SK-N-SH (cell line): ENCODE data around the gene TNFRSF4. TPM values are rescaled to one million over a fixed set of nuclear protein-coding genes. Genes with fewer than 3 reads are reported as not detected.

ENCODE experiments used
- CTCF ChIA-PET: fragments of 300-600, 350-600 bp; formaldehyde crosslinking; extraction: SDS; loops from one replicate; lab custom pipeline; 2021; lab: Yijun Ruan, JAX
- POLR2A ChIA-PET: fragments of 350-600 bp; sonication (Branson Sonifier 250); formaldehyde crosslinking; extraction: SDS; loops from one replicate; lab custom pipeline; 2020; ENCODE audit warnings: antibody characterized with exemption, inconsistent platforms; lab: Yijun Ruan, JAX
- DNase-seq: peaks from one replicate; pipeline ENCODE4 v3.0.0; 2012
- H2AFZ ChIP-seq: fragments of 200-600 bp; sonication (generic); 2 replicates; pipeline ENCODE4 v1.8.1; 2016; ENCODE audit warnings: antibody characterized with exemption, mild to moderate bottlenecking, low read depth
- H3F3A ChIP-seq: fragments of 200-600 bp; sonication (generic); replicated peaks from 2 replicates; pipeline ENCODE3; 2016; ENCODE audit warnings: antibody characterized with exemption, mild to moderate bottlenecking; ENCODE audit not compliant: insufficient read depth
- H3K27ac ChIP-seq, 2 experiments: fragments of 200-500 bp in 1 of 2; fragments of 200-600 bp in 1 of 2; sonication (Bioruptor generic) in 1 of 2; sonication (generic), shearing (Covaris generic) in 1 of 2; 2 replicates each; pipeline versions ENCODE4 v1.5.1 to v1.6.1; 2014 to 2016; ENCODE audit warnings: low read depth in 2 of 2, inconsistent platforms in 1 of 2, low read length in 1 of 2, mild to moderate bottlenecking in 1 of 2, mixed read lengths in 1 of 2
- H3K27me3 ChIP-seq: fragments of 200-600 bp; sonication (generic), shearing (Covaris generic); 2 replicates; pipeline ENCODE4 v1.6.1; 2016; ENCODE audit warnings: mixed run types; ENCODE audit not compliant: insufficient read depth
- H3K36me3 ChIP-seq, 2 experiments: fragments of 200-500 bp in 1 of 2; fragments of 200-600 bp in 1 of 2; sonication (Bioruptor generic) in 1 of 2; sonication (generic) in 1 of 2; replicated peaks in 1 of 2; 2 replicates each; pipeline versions ENCODE3 to v1.5.1; 2014 to 2016; ENCODE audit warnings: low read length in 1 of 2, mild to moderate bottlenecking in 1 of 2; ENCODE audit not compliant: insufficient read depth in 2 of 2, control insufficient read depth in 1 of 2
- H3K4me1 ChIP-seq, 2 experiments: fragments of 200-500 bp in 1 of 2; fragments of 200-600 bp in 1 of 2; sonication (Bioruptor generic) in 1 of 2; sonication (generic), shearing (Covaris generic) in 1 of 2; 2 replicates each; pipeline versions ENCODE4 v1.5.1 to v1.6.1; 2014 to 2016; ENCODE audit warnings: low read depth in 1 of 2, low read length in 1 of 2, mixed run types in 1 of 2; ENCODE audit not compliant: insufficient read depth in 2 of 2, control insufficient read depth in 1 of 2
- H3K4me2 ChIP-seq: fragments of 200-600 bp; sonication (generic), shearing (Covaris generic); 2 replicates; pipeline ENCODE4 v1.6.1; 2017; ENCODE audit warnings: mixed run types
- H3K4me3 ChIP-seq, 2 experiments: fragments of 200-500 bp in 1 of 2; fragments of 200-600 bp in 1 of 2; sonication (Bioruptor generic) in 1 of 2; sonication (generic), shearing (Covaris generic) in 1 of 2; 2 replicates each; pipeline versions ENCODE4 v1.5.1 to v1.8.1; 2014 to 2016; ENCODE audit warnings: low read depth in 2 of 2, inconsistent platforms in 1 of 2, low read length in 1 of 2, mild to moderate bottlenecking in 1 of 2, mixed read lengths in 1 of 2, moderate library complexity in 1 of 2
- H3K79me2 ChIP-seq: fragments of 200-600 bp; sonication (generic); 2 replicates; pipeline ENCODE4 v1.8.1; 2017; ENCODE audit warnings: mild to moderate bottlenecking; ENCODE audit not compliant: insufficient read depth
- H3K9ac ChIP-seq: fragments of 200-600 bp; sonication (generic); 2 replicates; pipeline ENCODE4 v1.6.1; 2017; ENCODE audit warnings: mixed run types
- H3K9me2 ChIP-seq: fragments of 200-600 bp; sonication (generic); 2 replicates; pipeline ENCODE4 v1.6.1; 2017; ENCODE audit warnings: mixed run types
- H3K9me3 ChIP-seq: fragments of 200-600 bp; sonication (generic); 2 replicates; pipeline ENCODE4 v1.6.1; 2017; ENCODE audit warnings: mixed run types, mild to moderate bottlenecking, moderate library complexity
- H4K20me1 ChIP-seq: fragments of 200-600 bp; sonication (generic); 2 replicates; pipeline ENCODE4 v1.6.1; 2017; ENCODE audit warnings: mild to moderate bottlenecking, mixed run types; ENCODE audit not compliant: insufficient read depth
- ELF1 ChIP-seq: IDR thresholded peaks from 2 replicates; pipeline ENCODE4 v1.4.0; 2012
- EP300 ChIP-seq, 2 experiments: IDR thresholded peaks; 2 replicates each; pipeline versions ENCODE4 v1.4.0 to v1.6.1; 2012; ENCODE audit warnings: borderline replicate concordance in 1 of 2, low read depth in 1 of 2, low read length in 1 of 2
- EZH2phosphoT487 ChIP-seq: fragments of 200-600 bp; sonication (generic); IDR thresholded peaks from 2 replicates; pipeline ENCODE4 v1.6.1; 2017; ENCODE audit warnings: low read depth, mixed run types, mild to moderate bottlenecking, antibody characterized with exemption, moderate library complexity, borderline replicate concordance
- GATA2 ChIP-seq: sonication (generic); formaldehyde crosslinking; IDR thresholded peaks from 2 replicates; pipeline ENCODE4 v1.5.0; 2020; ENCODE audit warnings: mild to moderate bottlenecking, missing genetic modification reagents
- MEF2A ChIP-seq: IDR thresholded peaks from 2 replicates; pipeline ENCODE4 v1.4.0; 2012; ENCODE audit warnings: low read depth, borderline replicate concordance
- NRF1 ChIP-seq: IDR thresholded peaks from 2 replicates; pipeline ENCODE4 v1.6.1; 2012; ENCODE audit warnings: low read depth, mild to moderate bottlenecking, low read length
- RAD21 ChIP-seq: IDR thresholded peaks from 2 replicates; pipeline ENCODE4 v1.6.1; 2012; ENCODE audit warnings: mild to moderate bottlenecking, low read length
- RCOR1 ChIP-seq: fragments of 150-350 bp; IDR thresholded peaks from 2 replicates; pipeline ENCODE4 v1.6.1; 2017; ENCODE audit warnings: antibody characterized with exemption, low read length
- RFX5 ChIP-seq: IDR thresholded peaks from 2 replicates; pipeline ENCODE4 v1.6.1; 2012; ENCODE audit warnings: mild to moderate bottlenecking, improper control_type of control experiment, low read length
- RXRA ChIP-seq: IDR thresholded peaks from 2 replicates; pipeline ENCODE4 v1.4.0; 2012; ENCODE audit warnings: low read depth, mild to moderate bottlenecking, borderline replicate concordance
- SIN3A ChIP-seq: IDR thresholded peaks from 2 replicates; pipeline ENCODE4 v1.6.1; 2012; ENCODE audit warnings: low read depth, mild to moderate bottlenecking, low read length, moderate library complexity, borderline replicate concordance
- SMC3 ChIP-seq: IDR thresholded peaks from 2 replicates; pipeline ENCODE4 v1.6.1; 2012; ENCODE audit warnings: low read depth, low read length, improper control_type of control experiment
- TEAD4 ChIP-seq: IDR thresholded peaks from 2 replicates; pipeline ENCODE4 v1.4.0; 2012; ENCODE audit warnings: mild to moderate bottlenecking, borderline replicate concordance; ENCODE audit not compliant: insufficient read depth
- WGBS: methylation state at CpG from one replicate; pipeline ENCODE4 v1.1.6; 2017; ENCODE audit warnings: low lambda C conversion rate; 5-methylcytosine and 5-hydroxymethylcytosine counted together
- polyA plus RNA-seq, 3 experiments: library from polyadenylated mRNA; depleted of rRNA; stranded (reverse); fragments of >200 nt; gene quantifications; 2 replicates each; pipeline ENCODE4 v1.2.3, GENCODE V29; 2012
- TF ChIP-seq, protein P1 (sequence below): fragments of 150-350 bp; IDR thresholded peaks from 2 replicates; pipeline ENCODE4 v1.6.1; 2016; ENCODE audit warnings: mild to moderate bottlenecking, low read depth, low read length
- TF ChIP-seq, protein P2 (sequence below): IDR thresholded peaks from 2 replicates; pipeline ENCODE4 v1.4.0; 2012; ENCODE audit warnings: low read depth
- TF ChIP-seq, protein P3 (sequence below): IDR thresholded peaks from 2 replicates; pipeline ENCODE4 v1.4.0; 2012; ENCODE audit warnings: low read depth, borderline replicate concordance
- TF ChIP-seq, protein P4 (sequence below): IDR thresholded peaks from 2 replicates; pipeline ENCODE4; 2012
- TF ChIP-seq, protein P5 (sequence below): fragments of 200-600 bp; sonication (generic); IDR thresholded peaks from 2 replicates; pipeline ENCODE4 v1.6.1; 2017; ENCODE audit warnings: antibody characterized with exemption, mild to moderate bottlenecking, moderate library complexity
- TF ChIP-seq, protein P6 (sequence below): IDR thresholded peaks from 2 replicates; pipeline ENCODE4 v1.6.1; 2012; ENCODE audit warnings: mild to moderate bottlenecking, low read depth, low read length, moderate library complexity

TNFRSF4 gene
- polyA plus RNA-seq, 1 of the 3 experiments (the other 2 are of a cell fraction), result not detected

DNA sequence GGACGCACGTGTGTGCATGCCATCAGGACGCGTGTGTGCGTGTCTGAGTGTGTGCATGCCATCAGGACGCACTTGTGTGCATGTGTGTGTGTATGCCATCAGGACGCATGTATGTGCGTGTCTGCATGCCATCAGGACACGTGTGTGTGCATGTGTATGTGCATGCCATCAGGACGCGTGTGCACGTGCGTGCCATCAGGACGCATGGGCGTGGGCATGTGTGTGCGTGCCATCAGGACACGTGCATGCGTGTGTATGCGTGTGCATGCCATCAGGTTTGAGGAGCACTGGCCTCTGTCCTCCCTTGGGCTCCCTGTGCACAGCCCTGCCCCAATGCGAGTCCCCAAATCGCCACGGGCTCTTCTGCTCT is 45.2 kb upstream of the TNFRSF4 start (continued):
- TF ChIP-seq, protein P1, sequence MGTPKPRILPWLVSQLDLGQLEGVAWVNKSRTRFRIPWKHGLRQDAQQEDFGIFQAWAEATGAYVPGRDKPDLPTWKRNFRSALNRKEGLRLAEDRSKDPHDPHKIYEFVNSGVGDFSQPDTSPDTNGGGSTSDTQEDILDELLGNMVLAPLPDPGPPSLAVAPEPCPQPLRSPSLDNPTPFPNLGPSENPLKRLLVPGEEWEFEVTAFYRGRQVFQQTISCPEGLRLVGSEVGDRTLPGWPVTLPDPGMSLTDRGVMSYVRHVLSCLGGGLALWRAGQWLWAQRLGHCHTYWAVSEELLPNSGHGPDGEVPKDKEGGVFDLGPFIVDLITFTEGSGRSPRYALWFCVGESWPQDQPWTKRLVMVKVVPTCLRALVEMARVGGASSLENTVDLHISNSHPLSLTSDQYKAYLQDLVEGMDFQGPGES, result no peak
- TF ChIP-seq, protein P2, sequence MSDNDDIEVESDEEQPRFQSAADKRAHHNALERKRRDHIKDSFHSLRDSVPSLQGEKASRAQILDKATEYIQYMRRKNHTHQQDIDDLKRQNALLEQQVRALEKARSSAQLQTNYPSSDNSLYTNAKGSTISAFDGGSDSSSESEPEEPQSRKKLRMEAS, result no peak
- TF ChIP-seq, all 33 proteins: peak for 0

DNA sequence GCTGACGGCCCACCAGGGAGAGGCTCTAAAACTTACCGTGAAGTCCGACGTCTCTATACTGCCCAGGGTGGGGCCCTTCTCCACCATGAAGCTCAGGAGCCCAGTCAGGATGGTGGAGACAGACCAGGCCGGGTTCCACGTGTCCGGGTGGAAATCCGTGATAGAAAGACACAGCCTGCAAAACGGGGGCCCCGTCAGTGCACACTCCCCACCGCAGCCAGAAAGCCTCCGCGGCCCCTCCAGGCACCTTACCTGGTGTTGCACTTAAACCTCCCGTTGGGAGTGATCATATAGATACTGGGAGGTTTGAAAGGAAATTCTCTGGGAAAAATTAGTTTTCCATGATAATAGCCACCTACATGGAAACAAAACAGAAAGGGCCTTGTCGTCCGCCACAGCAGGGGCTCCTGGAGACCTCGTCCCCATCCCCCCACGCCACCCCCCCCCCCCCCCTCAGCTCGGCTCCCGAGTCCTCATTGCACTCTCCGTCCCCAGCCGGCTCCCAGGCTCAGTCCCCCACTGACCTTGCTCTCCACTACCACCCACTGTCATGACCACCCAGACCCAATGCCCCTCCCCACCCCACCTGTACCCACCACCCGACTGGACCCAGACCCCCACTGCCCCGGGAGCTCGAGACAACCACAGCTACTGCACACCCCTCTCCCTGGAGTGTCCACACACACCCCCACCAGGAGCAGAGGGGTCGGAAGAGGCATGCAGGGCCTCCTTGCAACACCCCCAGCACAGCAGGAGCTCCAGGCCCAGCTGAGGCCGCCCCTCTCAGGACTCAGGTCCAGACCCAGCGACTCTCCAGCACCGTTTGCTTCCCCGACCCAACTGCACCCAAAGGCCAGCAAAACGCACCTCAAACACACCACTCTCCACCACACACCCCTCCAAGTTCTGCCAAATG is 43.3 kb upstream of the TNFRSF4 start:
- Histone ChIP-seq H3K9me3 (no peaks in the 10 kb centered on the region), H2AFZ (no peak overlapping the region), H4K20me1 (0 out of 2 replicates have a peak, but pooled peaks cover 15% of the 10 kb centered on the region), H3K4me3 (no peak overlapping the region), H3K9ac (no peak overlapping the region), H3K36me3 (peaks cover 0 to 64% of the 10 kb centered on the region in 2 experiments), H3K79me2 (peaks cover 18% of the 10 kb centered on the region; the same call in 1 of the 2 replicates), H3K27me3 (no peaks in the 10 kb centered on the region), H3K9me2 (no peaks in the 10 kb centered on the region), H3F3A (no peaks in the 10 kb centered on the region), H3K4me1 (no peaks in the 10 kb centered on the region), H3K4me2 (no peak overlapping the region), H3K27ac (no peak overlapping the region)
- DNase-seq, result no peak
- 96% methylated on average over 26 of the region's 31 CpGs for WGBS
- TF ChIP-seq SIN3A, result no peak
- TF ChIP-seq RFX5, result no peak
- no peak for TF ChIP-seq RXRA
- TF ChIP-seq TEAD4, result no peak
- no peak for TF ChIP-seq NRF1
- no peak for TF ChIP-seq SMC3
- no peak for TF ChIP-seq RCOR1
- TF ChIP-seq, protein P3, sequence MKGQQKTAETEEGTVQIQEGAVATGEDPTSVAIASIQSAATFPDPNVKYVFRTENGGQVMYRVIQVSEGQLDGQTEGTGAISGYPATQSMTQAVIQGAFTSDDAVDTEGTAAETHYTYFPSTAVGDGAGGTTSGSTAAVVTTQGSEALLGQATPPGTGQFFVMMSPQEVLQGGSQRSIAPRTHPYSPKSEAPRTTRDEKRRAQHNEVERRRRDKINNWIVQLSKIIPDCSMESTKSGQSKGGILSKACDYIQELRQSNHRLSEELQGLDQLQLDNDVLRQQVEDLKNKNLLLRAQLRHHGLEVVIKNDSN, result no peak
- TF ChIP-seq GATA2, result no peak
- TF ChIP-seq, protein P1, result no peak
- TF ChIP-seq, protein P4, sequence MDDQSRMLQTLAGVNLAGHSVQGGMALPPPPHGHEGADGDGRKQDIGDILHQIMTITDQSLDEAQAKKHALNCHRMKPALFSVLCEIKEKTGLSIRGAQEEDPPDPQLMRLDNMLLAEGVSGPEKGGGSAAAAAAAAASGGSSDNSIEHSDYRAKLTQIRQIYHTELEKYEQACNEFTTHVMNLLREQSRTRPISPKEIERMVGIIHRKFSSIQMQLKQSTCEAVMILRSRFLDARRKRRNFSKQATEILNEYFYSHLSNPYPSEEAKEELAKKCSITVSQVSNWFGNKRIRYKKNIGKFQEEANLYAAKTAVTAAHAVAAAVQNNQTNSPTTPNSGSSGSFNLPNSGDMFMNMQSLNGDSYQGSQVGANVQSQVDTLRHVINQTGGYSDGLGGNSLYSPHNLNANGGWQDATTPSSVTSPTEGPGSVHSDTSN, result no peak
- TF ChIP-seq MEF2A, result no peak
- TF ChIP-seq, protein P5, sequence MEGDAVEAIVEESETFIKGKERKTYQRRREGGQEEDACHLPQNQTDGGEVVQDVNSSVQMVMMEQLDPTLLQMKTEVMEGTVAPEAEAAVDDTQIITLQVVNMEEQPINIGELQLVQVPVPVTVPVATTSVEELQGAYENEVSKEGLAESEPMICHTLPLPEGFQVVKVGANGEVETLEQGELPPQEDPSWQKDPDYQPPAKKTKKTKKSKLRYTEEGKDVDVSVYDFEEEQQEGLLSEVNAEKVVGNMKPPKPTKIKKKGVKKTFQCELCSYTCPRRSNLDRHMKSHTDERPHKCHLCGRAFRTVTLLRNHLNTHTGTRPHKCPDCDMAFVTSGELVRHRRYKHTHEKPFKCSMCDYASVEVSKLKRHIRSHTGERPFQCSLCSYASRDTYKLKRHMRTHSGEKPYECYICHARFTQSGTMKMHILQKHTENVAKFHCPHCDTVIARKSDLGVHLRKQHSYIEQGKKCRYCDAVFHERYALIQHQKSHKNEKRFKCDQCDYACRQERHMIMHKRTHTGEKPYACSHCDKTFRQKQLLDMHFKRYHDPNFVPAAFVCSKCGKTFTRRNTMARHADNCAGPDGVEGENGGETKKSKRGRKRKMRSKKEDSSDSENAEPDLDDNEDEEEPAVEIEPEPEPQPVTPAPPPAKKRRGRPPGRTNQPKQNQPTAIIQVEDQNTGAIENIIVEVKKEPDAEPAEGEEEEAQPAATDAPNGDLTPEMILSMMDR, result no peak
- no peak for TF ChIP-seq RAD21
- TF ChIP-seq, protein P6, sequence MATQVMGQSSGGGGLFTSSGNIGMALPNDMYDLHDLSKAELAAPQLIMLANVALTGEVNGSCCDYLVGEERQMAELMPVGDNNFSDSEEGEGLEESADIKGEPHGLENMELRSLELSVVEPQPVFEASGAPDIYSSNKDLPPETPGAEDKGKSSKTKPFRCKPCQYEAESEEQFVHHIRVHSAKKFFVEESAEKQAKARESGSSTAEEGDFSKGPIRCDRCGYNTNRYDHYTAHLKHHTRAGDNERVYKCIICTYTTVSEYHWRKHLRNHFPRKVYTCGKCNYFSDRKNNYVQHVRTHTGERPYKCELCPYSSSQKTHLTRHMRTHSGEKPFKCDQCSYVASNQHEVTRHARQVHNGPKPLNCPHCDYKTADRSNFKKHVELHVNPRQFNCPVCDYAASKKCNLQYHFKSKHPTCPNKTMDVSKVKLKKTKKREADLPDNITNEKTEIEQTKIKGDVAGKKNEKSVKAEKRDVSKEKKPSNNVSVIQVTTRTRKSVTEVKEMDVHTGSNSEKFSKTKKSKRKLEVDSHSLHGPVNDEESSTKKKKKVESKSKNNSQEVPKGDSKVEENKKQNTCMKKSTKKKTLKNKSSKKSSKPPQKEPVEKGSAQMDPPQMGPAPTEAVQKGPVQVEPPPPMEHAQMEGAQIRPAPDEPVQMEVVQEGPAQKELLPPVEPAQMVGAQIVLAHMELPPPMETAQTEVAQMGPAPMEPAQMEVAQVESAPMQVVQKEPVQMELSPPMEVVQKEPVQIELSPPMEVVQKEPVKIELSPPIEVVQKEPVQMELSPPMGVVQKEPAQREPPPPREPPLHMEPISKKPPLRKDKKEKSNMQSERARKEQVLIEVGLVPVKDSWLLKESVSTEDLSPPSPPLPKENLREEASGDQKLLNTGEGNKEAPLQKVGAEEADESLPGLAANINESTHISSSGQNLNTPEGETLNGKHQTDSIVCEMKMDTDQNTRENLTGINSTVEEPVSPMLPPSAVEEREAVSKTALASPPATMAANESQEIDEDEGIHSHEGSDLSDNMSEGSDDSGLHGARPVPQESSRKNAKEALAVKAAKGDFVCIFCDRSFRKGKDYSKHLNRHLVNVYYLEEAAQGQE, result no peak
- no peak for TF ChIP-seq EP300 (IDR thresholded peaks at IDR 0.05; ENCODE audit: borderline replicate concordance in 1 of 2, low read depth in 1 of 2, low read length in 1 of 2)
- TF ChIP-seq ELF1, result no peak
- no peak for TF ChIP-seq EZH2phosphoT487
- ChIA-PET POLR2A (no interaction called here), CTCF (interaction anchor here (1.0 to 1.4 kb wide), 2 partner anchors 14 to 135 kb away, joined by 3 to 5 read pairs; no protein-coding TSS in a partner anchor)
